ENCODE data around the gene ARHGAP40. TPM values are rescaled to one million over a fixed set of nuclear protein-coding genes. Genes with fewer than 3 reads are reported as not detected.

ARHGAP40 gene
- total and polyA plus RNA-seq, 2 donors (not counting 3 experiments of a cell fraction or from before 2014, with no cell fraction given) = 0.18 to 0.20 TPM

GRCh38 chr20:38617830-38618196, 16.2 kb downstream of the ARHGAP40 start:
- CTCF ChIA-PET = no interaction called here
- no peak overlapping the region for H2AFZ ChIP-seq (ENCODE audit: low read depth, low read length)
- no peaks in the 10 kb centered on the region for H3K36me3 ChIP-seq (ENCODE audit: control insufficient read depth in 2 of 2, extremely low read depth in 1 of 2, insufficient read depth in 2 of 2, low read length in 2 of 2)
- H3K4me1 ChIP-seq (ENCODE audit: control insufficient read depth, extremely low read depth, insufficient read depth, low read length) = no peaks in the 10 kb centered on the region
- no peak overlapping the region for H3K4me3 ChIP-seq (replicated peaks in 1 of 3; ENCODE audit: insufficient read depth in 1 of 3, low read depth in 1 of 3, low read length in 3 of 3)
- no peak overlapping the region for H3K4me2 ChIP-seq (ENCODE audit: insufficient read depth, low read length)
- no peaks in the 10 kb centered on the region for H3K79me2 ChIP-seq (ENCODE audit: control insufficient read depth, insufficient read depth, low read length)
- no TSS peak for BruUV-seq (replicated peaks)
- H3K9ac ChIP-seq (replicated peaks; ENCODE audit: extremely low read depth, insufficient read depth, low read length) = no peak overlapping the region
- H3K27ac ChIP-seq (ENCODE audit: insufficient read depth, low read depth, low read length) = no peak overlapping the region
- POLR2A ChIA-PET = no interaction called here
- H3K27me3 ChIP-seq (ENCODE audit: control insufficient read depth in 2 of 2, insufficient read depth in 2 of 2, low read length in 2 of 2) = peaks cover 15 to 16% of the 10 kb centered on the region in 2 experiments
- no peaks in the 10 kb centered on the region for H4K20me1 ChIP-seq (replicated peaks; ENCODE audit: control insufficient read depth, extremely low read depth, insufficient read depth, low read length)
- no peak for DNase-seq (ENCODE audit: low read depth, low spot score)
- dilution Hi-C loops (cut with MboI; ENCODE audit: extremely low pct_ligation_motif_present, low sequenced_read_pairs) = no loop called here
- TF ChIP-seq JUN (IDR thresholded peaks at IDR 0.05; ENCODE audit: borderline replicate concordance, insufficient read depth, insufficient read length, low read depth) = no peak
- no peak for TF ChIP-seq FOS (IDR thresholded peaks at IDR 0.05; ENCODE audit: borderline replicate concordance, insufficient read depth, low read length)
- TF ChIP-seq POLR2AphosphoS5 (IDR thresholded peaks at IDR 0.05; ENCODE audit: insufficient read depth, low read depth, low read length) = no peak
- no peak for TF ChIP-seq POLR2A (IDR thresholded peaks at IDR 0.05; ENCODE audit: low read depth, low read length)
- no peak for TF ChIP-seq GATA2 (IDR thresholded peaks at IDR 0.05; ENCODE audit: insufficient read depth, insufficient read length, low read depth, low read length)
- TF ChIP-seq MYC (IDR thresholded peaks at IDR 0.05; ENCODE audit: low read depth, low read length) = no peak
- no peak for TF ChIP-seq CTCF (IDR thresholded peaks at IDR 0.05; ENCODE audit: extremely low read depth in 1 of 2, insufficient read depth in 1 of 2, low read depth in 1 of 2, low read length in 2 of 2)
- no peak for TF ChIP-seq MAX (IDR thresholded peaks at IDR 0.05; ENCODE audit: insufficient read depth, insufficient read length)
- no peak for TF ChIP-seq EZH2 (IDR thresholded peaks at IDR 0.05; ENCODE audit: borderline replicate concordance, low read depth, low read length, severe bottlenecking)
- FAIRE-seq = no peak
- no peaks in the 10 kb centered on the region for H3K9me1 ChIP-seq (replicated peaks; ENCODE audit: control insufficient read depth, extremely low read depth, insufficient read depth, low read length)
- H3K9me3 ChIP-seq (replicated peaks; ENCODE audit: control insufficient read depth, insufficient read depth, low read length) = no peaks in the 10 kb centered on the region
- intact Hi-C loops (cut with micrococcal nuclease) = no loop called here

Measured in endothelial cell of umbilical vein (primary cell).